NCI-H1092 treated with DMSO at 0.1 percent for 48 hours (cell line): ENCODE data around the gene UTF1.
"Not testable (repeated sequence)": the region's sequence is repeated elsewhere in the genome, so short reads cannot be mapped to it uniquely, and the experiment has no call there.

Experiments
- DNase-seq: peaks from one replicate; lab custom pipeline; 2025; lab: John Stamatoyannopoulos, UW

The UTF1 gene

GRCh38 chr10:133209641-133210040 lies 20.4 kb upstream of the UTF1 start:
- DNase-seq, result no peak

DNA sequence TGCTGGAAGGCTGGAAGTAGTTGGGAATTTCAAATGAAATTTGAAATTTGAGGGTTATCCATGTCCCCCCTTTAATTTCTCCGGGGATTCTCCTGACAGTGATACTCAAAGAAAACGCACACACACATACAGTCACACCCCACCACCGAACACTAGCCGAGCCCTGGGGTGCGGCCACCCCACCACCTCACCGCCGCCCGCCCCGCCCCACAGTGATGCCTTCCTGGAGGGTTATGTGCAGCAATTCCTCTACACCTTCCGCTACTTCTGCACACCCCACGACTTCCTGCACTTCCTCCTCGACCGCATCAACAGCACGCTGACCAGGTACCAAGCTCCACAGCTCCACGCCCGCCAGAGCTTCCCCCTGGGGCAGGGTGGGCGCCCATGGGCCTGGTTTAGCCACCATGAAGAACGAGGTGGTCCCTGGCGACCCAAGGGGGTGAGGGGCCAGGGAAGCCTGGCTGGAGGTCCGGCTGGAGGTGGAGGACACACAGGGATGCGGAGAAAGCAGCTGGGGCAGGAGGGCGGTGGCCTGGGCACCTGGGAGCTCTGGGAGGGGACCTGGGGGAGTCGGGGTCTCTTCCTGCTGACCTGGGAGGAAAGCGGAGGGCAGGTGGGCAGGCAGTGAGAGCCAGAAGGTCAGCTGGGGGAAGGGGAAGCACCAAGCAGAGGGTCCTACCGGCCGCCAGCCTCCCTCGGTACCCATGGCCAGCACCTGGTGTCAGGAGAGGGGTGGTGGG lies 19.4 kb upstream of the UTF1 start:
- DNase-seq, result no peak

DNA sequence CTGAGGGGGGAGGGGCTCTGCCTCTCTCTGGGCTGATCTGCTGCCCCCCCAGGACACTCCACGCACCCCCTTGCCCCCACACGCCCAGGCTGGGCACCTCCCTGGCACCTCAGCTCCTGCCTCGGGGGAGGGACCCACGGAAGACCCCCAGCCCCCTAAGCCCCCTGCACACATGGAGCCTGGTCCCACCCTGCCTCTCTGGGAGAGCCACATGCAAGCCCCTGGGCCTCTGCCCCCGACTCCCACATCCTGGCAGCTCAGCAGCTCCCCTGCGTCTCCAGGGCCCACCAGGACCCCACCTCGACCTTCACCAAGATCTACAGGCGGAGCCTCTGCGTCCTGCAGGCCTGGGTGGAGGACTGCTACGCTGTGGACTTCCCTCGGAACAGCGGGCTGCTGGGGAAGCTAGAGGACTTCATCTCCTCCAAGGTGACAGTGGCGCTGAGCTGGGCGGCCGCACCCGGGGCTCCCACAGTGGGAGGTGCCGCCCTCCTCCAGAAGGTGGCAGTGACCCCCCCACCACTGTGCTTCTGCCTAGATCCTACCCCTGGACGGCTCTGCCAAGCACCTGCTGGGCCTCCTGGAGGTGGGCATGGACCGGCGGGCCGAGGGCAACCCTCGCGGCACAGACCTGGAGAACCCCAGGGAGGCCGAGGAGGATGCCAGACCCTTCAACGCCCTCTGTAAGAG lies 18.7 kb upstream of the UTF1 start:
- no peak for DNase-seq

DNA sequence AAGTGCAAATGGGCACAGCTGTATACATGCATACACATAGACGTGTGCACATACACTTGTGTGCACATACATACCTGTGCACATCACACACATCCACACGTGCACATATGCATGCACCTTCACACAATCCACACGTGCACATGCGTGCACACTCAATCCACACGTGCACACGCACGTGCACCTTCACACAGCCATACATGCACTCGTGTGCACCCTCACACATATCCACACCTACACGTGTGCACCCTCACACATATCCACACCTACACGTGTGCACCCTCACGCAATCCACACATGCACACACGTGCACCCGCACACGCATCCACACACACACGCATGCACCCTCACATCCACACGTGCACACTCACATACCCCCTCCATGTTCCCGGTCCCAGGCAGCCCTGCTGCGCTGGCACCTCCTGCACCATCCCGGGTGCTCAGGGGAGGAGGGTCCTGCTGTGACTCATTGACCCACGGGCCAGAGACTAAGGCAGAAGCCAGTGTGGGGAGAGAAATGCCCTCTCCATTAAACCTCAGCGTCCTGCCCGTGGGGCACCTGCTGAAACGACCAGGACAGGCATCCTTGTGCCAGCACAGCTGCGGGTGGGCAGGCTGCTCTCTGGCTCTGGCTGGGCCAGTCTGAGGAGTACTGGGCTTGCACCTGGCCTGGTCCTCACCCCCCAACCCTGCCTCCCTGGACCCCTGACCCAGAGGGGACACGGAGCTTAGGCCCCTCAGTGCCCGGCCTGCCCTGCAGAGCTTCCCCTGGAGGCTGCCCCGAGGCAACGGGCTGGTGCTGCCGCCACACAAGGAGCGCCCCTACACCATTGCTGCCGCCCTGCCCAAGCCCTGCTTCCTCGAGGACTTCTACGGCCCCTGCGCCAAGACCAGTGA lies 17.8 kb upstream of the UTF1 start:
- no peak for DNase-seq

DNA sequence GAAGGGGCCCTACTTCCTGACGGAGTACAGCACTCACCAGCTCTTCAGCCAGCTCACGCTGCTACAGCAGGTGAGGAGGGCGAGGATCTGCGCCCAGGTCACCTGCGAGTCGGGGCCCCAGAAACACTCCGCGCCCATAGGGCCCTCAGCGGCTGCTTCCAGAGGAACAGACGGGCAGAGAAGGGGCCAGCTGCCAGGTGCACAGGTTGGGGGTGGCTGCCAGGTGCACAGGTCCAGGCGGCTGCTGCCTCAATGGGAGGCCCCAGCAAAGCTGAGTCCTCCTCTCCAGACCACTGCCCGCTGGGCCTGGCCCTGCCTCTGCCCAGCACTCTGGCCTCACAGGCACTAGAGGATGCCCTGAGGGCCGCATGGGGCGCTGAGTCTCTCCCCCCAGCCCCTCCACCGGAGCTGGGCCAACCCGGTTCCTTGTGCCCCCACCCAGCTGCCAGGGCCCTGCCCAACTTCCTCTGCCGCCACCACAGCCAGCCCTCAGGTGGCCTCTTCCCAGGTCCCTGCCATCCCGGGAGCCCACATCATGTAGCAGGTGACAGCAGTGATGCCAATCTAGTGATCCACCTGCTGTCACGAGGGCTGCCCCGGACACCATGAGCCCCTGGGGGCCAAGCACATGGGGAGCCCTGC lies 17.0 kb upstream of the UTF1 start:
- DNase-seq, result no peak

DNA sequence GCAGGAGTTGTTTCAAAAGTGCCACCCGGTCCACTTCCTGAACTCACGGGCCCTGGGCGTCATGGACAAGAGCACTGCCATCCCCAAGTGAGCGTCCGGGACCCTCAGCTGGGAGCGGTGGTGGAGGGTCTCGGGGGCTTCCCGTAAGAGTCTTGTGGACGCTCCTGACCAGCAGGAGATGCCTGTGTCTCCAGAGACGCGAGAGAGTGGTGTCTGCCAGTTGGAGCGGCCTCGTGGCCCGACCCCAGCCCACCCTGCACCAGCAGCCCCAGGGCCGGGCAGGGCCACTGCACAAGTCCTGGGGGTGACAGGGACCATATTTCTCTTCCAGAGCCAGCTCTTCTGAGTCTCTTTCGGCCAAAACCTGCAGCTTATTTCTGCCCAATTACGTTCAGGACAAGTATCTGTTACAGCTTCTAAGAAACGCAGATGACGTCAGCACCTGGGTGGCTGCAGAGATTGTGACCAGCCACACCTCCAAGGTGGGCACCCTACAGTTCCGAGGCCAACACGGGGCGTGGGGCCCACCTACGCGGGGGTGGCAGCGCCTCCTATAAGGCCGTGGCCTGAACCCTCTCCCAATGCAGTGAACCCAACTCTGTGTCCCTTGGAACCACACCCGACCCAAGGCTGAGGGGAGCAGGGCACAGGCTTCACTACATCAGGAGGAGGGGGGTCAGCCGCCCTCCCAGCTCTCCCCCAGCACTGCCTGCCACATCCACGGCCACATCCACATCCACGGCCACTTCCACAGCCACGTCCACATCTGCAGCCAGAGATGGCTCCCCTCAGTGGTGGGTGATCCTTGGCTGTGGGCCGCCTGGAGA lies 16.2 kb upstream of the UTF1 start:
- DNase-seq, result no peak

DNA sequence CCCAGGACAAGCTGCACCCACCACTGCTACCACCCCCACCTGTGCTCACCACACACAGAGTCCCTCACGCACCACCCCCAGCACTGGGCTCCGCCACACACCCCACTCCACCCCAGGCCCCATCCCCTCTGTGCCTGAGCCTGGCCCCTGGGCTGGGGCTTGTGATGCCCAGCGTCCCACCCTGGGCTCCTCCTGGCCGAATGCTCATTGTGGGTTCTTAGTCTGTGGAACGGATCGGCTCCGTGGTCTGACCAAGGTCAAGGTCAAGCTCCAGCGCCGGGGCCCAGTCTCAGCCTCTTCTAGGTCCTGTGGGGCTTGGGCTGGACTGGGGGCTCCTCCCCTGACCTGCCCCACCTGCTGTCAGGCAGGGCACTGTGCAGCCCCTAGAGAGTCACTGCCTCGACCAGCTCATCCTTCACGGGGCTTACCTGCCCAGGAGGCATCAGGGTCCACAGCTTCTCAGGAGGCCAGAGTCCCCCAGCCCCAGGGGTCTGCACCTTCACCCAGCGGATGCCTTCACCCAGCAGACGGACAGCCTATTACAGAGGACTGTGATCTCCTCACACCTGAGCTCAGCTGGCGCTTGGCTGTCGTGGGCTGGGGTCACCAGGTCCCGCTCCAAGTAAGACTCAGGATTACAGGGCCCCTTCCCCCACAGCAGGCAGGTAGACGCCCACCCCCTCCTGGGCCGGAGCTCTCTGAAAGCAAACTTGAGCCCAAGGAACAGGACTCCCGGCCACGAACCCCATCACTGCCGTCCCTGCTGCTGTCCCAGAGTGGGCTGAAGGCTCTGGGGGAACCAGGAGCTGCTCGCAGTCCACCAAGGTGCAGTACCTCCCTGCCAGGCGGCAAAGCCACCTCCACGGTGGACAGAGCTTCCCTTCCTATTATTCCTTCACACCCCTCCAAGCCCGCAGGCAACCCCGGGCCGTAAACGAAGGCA lies 15.3 kb upstream of the UTF1 start:
- DNase-seq, result no peak

- no peak for DNase-seq
Observed at GRCh38 chr10:133215586-133215985, 14.4 kb upstream of the UTF1 start.

DNA sequence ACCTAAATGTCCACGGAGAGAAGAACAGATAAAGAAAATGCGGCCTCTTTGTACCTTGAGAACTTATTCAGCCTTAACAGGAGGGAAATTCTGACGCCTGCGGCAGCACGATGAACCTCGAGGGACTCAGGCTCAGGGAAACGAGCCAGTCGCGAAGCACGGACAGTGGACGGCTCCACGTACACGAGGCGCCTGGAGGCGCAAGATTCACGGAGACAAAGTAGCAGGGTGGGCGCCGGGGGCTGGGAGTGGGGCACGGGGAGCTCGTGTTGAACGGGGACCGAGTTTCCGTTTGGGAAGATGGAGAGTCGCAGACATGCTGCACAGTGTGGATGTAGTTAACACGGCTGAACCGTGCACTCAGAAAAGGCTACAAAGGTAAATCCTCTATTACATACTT lies 13.2 kb upstream of the UTF1 start:
- no peak for DNase-seq

- DNase-seq, result no peak
Observed at GRCh38 chr10:133217800-133218589, 12.0 kb upstream of the UTF1 start.

DNA sequence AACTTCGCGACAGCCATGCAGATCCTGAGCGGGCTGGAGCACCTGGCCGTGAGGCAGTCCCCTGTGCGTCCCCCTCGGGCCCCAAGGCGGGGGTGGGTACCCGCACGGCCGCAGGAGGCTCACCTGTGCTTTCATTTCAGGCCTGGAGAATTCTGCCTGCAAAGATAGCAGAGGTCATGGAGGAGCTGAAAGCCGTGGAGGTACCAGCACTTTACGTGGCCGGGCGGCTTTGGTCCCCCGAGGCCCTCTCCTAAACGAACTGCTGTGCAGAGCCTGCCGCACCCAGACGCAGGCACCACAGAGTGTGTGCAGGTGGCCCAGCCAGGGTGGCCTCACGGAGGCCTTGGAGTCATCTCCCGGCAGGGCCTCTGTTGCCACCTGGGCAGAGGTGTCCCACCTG lies 11.1 kb upstream of the UTF1 start:
- DNase-seq, result no peak

DNA sequence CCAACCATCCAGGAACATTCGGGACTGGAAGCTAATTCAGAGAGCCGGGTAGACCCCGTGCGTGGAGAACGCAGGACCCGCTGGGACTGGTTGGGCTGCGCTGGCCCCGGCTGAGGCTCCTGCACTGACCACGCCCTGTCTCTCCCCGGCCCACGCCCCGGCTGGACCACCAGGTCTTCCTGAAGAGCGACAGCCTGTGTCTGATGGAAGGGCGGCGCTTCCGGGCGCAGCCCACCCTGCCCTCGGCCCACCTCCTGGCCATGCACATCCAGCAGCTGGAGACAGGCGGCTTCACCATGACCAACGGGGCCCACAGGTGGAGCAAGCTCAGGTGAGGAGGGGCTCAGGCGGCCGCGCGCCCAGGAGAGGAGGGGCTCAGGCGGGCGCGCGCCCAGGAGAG lies 10.2 kb upstream of the UTF1 start:
- DNase-seq, result no peak

DNA sequence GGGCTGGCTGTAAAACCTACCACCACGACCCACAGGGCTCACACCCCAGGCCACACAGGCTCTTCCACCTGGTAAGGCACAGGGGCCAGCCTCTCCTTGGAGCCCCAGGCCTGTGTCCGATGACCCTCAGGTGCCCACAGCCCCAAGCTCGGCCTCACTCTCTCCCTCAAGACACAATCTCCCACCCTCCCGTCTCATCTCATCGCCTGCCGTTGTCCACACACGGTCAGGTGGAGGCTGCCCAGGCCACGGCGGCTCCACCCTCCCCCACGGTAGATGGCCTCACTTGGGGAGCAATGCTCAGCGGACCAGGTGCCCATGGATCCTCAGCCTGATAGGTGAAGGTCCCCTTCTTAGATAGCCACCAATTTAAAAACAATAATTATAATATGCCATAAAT lies 8.7 kb upstream of the UTF1 start:
- DNase-seq, result no peak

- DNase-seq, result not testable (repeated sequence)
Observed at GRCh38 chr10:133221756-133222155, 8.3 kb upstream of the UTF1 start.

- no peak for DNase-seq
Observed at GRCh38 chr10:133224076-133224475, 5.9 kb upstream of the UTF1 start.

DNA sequence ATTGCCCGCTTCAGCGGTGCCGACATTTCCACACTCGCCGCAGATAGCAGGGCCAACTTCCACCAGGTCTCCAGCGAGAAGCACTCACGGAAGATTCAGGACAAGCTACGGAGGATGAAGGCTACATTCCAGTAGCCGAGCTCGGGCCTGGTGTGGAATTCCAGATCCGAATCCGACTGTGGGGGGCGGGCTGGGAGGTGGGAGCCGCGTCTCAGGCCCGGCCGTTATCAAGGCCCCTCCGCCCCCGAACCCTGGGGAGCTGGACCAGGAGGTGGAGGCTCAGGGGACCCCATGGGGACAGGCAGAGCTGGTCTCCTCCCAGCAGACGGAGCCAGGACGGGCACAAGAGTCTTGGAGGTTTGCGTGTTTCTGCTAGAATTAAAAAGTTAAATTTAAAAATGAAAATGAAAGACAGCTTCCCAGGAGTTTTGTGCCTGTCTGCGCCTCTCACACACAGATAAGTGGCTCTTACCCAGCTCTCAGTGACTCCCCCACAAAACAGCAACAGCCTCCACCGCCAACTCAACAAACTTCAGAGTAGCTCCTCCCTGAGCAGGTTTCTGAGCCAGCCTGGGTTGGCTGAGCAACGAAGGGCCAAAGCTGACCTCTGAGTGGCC lies 5.2 kb upstream of the UTF1 start:
- no peak for DNase-seq

GRCh38 chr10:133225707-133226191 lies 4.3 kb upstream of the UTF1 start:
- no peak for DNase-seq

GRCh38 chr10:133226251-133226808 lies 3.7 kb upstream of the UTF1 start:
- DNase-seq, result no peak
